ENCODE measurements around the gene BLOC1S1. TPM values are rescaled to one million over a fixed set of nuclear protein-coding genes. Genes with fewer than 3 reads are reported as not detected.

Gene BLOC1S1
- total and polyA plus RNA-seq, 7 donors: 173 to 655 (median 355) TPM

DNA sequence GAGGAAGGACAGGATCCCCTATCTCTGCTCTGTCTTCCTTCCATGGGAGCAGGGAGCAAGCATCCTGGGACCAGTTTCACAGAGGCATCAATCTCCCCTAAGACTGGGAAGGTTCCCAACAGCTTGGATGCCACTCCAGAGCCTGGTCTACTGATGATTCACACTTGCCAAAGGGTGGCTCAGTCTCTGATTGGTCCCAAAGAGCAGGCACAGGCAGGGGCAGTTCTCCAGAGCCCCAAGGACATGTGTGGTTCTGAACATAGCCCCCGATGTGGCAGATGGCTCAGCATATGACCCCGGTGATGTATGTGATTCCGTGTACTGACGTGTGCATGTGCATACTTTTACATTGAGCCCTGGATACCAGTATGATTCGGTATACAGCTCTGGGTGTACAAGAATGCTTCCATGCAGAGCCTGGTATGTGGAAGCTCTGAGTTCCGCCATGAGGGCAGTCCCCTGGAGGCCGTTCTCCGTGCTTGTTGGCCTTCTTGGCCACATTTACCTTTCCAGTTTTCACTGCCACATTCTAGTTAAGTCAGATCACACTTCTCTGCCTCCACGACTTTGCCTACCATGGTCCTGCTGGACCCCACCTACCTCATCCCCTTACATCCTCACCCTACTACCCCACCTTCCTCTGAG, 29.4 kb upstream of the BLOC1S1 start:
- Histone ChIP-seq H3K9me3 (no peaks in the 10 kb centered on the region), H3K4me1 (peaks cover 0 to 8% (median 7%) of the 10 kb centered on the region in 4 donors), H3K36me3 (peaks cover 10 to 54% (median 21%) of the 10 kb centered on the region in 4 donors), H3K4me3 (no peak overlapping the region), H3K27ac (no peak overlapping the region), H3K27me3 (no peaks in the 10 kb centered on the region)
- intact Hi-C loops (cut with DNase I): no loop called here
- 92 to 93% methylated on average over 9 of the region's 9 CpGs for whole genome bisulfite sequencing, 2 donors
- TF ChIP-seq POLR2A (IDR thresholded peaks at IDR 0.05) (no peak), EP300 (IDR thresholded peaks at IDR 0.05) (no peak), POLR2AphosphoS5 (IDR thresholded peaks at IDR 0.05) (no peak)
- TF ChIP-seq, protein P1, sequence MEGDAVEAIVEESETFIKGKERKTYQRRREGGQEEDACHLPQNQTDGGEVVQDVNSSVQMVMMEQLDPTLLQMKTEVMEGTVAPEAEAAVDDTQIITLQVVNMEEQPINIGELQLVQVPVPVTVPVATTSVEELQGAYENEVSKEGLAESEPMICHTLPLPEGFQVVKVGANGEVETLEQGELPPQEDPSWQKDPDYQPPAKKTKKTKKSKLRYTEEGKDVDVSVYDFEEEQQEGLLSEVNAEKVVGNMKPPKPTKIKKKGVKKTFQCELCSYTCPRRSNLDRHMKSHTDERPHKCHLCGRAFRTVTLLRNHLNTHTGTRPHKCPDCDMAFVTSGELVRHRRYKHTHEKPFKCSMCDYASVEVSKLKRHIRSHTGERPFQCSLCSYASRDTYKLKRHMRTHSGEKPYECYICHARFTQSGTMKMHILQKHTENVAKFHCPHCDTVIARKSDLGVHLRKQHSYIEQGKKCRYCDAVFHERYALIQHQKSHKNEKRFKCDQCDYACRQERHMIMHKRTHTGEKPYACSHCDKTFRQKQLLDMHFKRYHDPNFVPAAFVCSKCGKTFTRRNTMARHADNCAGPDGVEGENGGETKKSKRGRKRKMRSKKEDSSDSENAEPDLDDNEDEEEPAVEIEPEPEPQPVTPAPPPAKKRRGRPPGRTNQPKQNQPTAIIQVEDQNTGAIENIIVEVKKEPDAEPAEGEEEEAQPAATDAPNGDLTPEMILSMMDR (IDR thresholded peaks at IDR 0.05): no peak
- peak; percentile 59 for DNase-seq

DNA sequence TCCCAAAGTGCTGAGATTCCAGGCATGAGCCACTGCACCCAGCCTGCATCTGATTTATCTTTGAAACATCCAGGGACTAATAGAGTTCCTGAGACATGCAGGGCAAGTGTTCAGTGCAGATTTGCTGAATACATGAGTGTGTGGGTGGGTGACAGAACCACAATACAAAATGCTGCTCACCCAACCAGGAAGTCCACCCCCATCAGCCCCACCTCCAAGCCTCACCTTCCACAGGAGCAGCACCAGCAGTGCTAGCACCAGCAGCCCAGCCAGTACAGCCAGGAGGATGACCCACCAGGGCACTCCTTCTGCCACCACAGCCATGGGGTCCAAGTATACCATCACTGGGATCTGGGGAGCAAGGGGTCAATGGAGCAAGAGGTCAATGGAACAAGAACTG, 28.1 kb upstream of the BLOC1S1 start:
- Histone ChIP-seq H3K36me3 (peaks cover 19 to 67% (median 30%) of the 10 kb centered on the region in 4 donors), H3K4me1 (no peaks in the 10 kb centered on the region), H3K9me3 (no peaks in the 10 kb centered on the region), H3K4me3 (no peak overlapping the region), H3K27me3 (no peaks in the 10 kb centered on the region), H3K27ac (peak overlapping the region in 1 of 4 donors; percentile 5)
- TF ChIP-seq POLR2A (IDR thresholded peaks at IDR 0.05): no peak
- TF ChIP-seq EP300 (IDR thresholded peaks at IDR 0.05): no peak
- TF ChIP-seq, protein P1 (IDR thresholded peaks at IDR 0.05): no peak
- peak; percentile 43 for DNase-seq
- intact Hi-C loops (cut with DNase I): no loop called here

DNA sequence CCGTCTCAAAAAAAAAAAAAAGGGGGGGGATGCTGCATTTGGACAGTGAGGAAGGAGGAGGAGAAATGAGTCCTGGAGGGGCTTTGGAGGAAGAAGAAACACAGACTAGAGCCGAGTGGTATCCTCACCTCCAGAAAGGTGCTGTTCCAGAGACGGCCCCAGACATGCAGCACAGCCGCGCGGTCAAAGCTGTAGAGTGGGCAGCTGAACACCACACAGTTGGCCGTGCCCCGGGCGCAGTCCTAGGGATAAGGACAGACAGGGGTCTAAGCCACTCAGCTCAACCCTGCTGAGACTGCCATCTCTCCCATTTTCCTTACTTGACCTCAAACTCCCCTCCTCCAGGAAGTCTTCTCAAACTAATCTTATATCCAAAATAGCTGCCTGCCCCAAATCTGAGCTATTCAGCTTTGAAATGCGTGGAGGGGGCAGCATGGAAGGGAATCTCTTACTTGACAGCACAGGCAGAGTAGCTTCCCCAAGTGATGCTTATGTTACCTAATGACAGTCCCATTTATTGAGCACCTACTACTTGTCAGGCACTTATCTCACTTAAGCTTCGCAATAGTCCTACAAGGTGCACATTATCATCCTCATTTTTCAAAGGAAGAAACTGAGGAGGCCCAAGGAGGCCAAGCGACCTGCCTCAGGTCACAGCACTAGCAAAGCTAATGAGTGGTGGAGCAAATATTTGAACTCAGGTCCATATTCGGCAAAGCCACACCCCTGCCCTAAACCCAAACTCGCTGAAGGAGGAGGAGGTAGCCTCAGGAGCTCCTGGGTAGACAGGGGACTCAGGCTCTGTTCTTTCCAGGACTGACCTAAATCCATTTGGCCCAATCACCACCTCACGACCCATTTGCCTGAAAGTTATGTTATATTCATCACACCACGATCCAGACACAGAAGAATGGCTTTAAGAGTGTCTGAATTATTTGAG, 26.9 kb upstream of the BLOC1S1 start:
- TF ChIP-seq POLR2A (IDR thresholded peaks at IDR 0.05) (no peak), EP300 (IDR thresholded peaks at IDR 0.05) (no peak), POLR2AphosphoS5 (IDR thresholded peaks at IDR 0.05) (no peak)
- TF ChIP-seq, protein P1 (IDR thresholded peaks at IDR 0.05): no peak
- Histone ChIP-seq H3K36me3 (peaks cover 31 to 79% (median 41%) of the 10 kb centered on the region in 4 donors), H3K4me1 (no peaks in the 10 kb centered on the region), H3K4me3 (no peak overlapping the region), H3K27ac (peak overlapping the region in 1 of 4 donors; percentile 2), H3K27me3 (no peaks in the 10 kb centered on the region), H3K9me3 (no peaks in the 10 kb centered on the region)
- peak; percentile 53 for DNase-seq
- intact Hi-C loops (cut with DNase I): no loop called here
- 87 to 93% methylated on average over 16 of the region's 16 CpGs for WGBS, 2 donors

GRCh38 chr12:55692631-55693322, 23.1 kb upstream of the BLOC1S1 start:
- WGBS, 2 donors: 95% methylated on average over 12 of the region's 12 CpGs
- H3K4me3 ChIP-seq: no peak overlapping the region
- TF ChIP-seq POLR2AphosphoS5 (IDR thresholded peaks at IDR 0.05) (no peak), EP300 (IDR thresholded peaks at IDR 0.05) (no peak)
- peaks cover 47 to 84% (median 60%) of the 10 kb centered on the region in 4 donors for H3K36me3 ChIP-seq
- H3K4me1 ChIP-seq: no peaks in the 10 kb centered on the region
- no peaks in the 10 kb centered on the region for H3K27me3 ChIP-seq
- DNase-seq: peak; percentile 35
- H3K27ac ChIP-seq: no peak overlapping the region
- intact Hi-C loops (cut with DNase I): no loop called here
- no peaks in the 10 kb centered on the region for H3K9me3 ChIP-seq

All from sigmoid colon (tissue), 7 donors.